Nephron (organoid): ENCODE data around the gene MYO1F.
A peak's percentile ranks its signal among the peaks of the same experiment; 100 is the strongest.

Experiments used
- H3K27ac Mint-ChIP-seq, 3 experiments: 2 replicates each; pipeline ENCODE4 v1.8.0; 2020; ENCODE audit warnings: mixed read lengths in 3 of 3, mild to moderate bottlenecking in 2 of 3, moderate library complexity in 1 of 3
- H3K27me3 Mint-ChIP-seq: 2 replicates; pipeline ENCODE4 v1.8.0; 2021; ENCODE audit warnings: low read depth, mild to moderate bottlenecking, moderate library complexity, mixed read lengths
- H3K36me3 Mint-ChIP-seq: 2 replicates; pipeline ENCODE4 v1.8.0; 2020; ENCODE audit warnings: low read depth, mixed read lengths
- H3K4me1 Mint-ChIP-seq: 2 replicates; pipeline ENCODE4 v1.8.0; 2020; ENCODE audit warnings: mixed read lengths
- H3K4me3 Mint-ChIP-seq, 3 experiments: 2 replicates each; pipeline ENCODE4 v1.8.0; 2020; ENCODE audit warnings: mild to moderate bottlenecking in 3 of 3, mixed read lengths in 3 of 3, moderate library complexity in 2 of 3
- H3K9me3 Mint-ChIP-seq: 2 replicates; pipeline ENCODE4 v1.8.0; 2020; ENCODE audit warnings: mixed read lengths
- TF ChIP-seq, protein P1 (sequence below), 3 experiments: fragments of 200-600 bp; sonication (generic); IDR thresholded peaks; one replicate each; pipeline ENCODE4 v1.5.0; 2021; ENCODE audit warnings: antibody characterized with exemption in 3 of 3; ENCODE audit not compliant: unreplicated experiment in 3 of 3

Gene MYO1F

DNA sequence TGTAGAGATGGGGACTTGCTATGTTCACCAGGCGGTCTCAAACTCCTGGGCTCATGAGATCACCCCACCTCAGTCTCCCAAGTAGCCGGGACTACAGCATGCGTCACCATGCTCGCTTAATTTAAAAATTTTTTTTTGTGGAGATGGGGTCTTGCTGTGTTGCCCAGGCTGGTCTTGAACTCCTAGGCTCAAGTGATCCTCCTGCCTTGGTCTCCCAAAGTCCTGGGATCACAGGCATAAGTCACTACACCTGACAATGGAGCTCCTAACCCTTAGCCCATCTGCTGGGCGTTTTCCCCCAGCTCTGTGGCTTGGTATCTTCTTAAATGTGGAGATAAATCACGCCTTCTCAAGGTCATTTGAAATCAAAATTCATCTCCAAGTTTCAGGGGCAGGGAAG lies 39.6 kb upstream of the MYO1F start:
- no peaks in the 10 kb centered on the region for H3K9me3 Mint-ChIP-seq
- no peak overlapping the region for H3K27ac Mint-ChIP-seq
- no peak overlapping the region for H3K4me3 Mint-ChIP-seq
- TF ChIP-seq, protein P1, sequence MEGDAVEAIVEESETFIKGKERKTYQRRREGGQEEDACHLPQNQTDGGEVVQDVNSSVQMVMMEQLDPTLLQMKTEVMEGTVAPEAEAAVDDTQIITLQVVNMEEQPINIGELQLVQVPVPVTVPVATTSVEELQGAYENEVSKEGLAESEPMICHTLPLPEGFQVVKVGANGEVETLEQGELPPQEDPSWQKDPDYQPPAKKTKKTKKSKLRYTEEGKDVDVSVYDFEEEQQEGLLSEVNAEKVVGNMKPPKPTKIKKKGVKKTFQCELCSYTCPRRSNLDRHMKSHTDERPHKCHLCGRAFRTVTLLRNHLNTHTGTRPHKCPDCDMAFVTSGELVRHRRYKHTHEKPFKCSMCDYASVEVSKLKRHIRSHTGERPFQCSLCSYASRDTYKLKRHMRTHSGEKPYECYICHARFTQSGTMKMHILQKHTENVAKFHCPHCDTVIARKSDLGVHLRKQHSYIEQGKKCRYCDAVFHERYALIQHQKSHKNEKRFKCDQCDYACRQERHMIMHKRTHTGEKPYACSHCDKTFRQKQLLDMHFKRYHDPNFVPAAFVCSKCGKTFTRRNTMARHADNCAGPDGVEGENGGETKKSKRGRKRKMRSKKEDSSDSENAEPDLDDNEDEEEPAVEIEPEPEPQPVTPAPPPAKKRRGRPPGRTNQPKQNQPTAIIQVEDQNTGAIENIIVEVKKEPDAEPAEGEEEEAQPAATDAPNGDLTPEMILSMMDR (IDR thresholded peaks at IDR 0.05; ENCODE audit: unreplicated experiment in 3 of 3) = no peak
- H3K4me1 Mint-ChIP-seq = peaks cover 16% of the 10 kb centered on the region
- no peaks in the 10 kb centered on the region for H3K36me3 Mint-ChIP-seq
- peaks cover 19% of the 10 kb centered on the region for H3K27me3 Mint-ChIP-seq

DNA sequence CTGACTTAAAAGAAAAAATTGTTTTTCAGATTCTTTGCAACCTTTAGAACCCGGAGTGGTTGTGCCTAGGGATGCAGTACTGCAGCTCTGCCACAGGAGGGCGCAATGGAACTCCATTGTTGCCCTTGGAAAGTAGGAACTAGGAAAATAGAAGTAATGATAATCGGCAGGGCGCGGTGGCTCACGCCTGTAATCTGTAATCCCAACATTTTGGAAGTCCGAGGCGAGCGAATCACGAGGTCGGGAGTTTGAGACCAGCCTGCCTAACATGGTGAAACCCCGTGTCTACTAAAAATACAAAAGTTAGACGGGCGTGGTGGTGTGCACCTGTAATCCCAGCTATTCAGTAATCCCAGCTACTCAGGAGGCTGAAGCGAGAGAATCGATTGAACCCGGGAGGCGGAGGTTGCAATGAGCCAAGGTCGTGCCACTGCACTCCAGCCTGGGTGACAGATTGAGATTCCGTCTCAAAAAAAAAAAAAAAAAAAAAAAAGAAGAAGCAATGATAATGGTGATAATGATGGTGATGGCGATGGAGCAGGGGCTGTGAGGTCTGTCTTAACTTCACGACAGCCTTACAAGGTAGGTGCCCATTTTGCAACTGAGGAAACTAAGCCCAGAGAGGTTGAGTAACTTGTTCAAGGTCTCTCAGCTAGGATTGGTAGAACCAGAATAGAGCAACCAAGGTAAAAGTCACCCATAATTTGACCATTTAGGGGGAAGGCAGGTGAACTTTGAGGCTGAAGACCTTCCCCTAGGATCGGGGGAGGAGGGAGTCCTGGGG lies 38.8 kb upstream of the MYO1F start:
- H3K27ac Mint-ChIP-seq = peak overlapping the region in 2 of 3 experiments; percentile 42 to 84

DNA sequence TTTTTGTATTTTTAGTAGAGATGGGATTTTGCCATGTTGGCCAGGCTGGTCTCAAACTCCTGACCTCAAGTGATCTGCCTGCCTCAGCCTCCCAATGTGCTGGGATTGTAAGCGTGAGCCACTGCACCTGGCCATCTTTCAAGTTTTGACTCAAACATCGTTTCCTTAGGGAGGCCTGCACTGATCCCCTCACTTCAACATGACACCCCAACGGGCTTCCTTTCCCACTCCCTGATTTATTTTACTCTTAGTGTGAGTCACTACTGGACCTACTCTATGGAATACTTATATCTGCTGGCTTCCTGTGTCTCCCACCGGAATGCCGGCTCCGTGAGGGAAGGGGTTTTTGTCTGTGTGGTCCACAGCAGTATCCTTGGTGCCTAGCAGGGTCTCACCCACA lies 37.8 kb upstream of the MYO1F start:
- H3K27ac Mint-ChIP-seq = peak overlapping the region; percentile 21 to 86 (median 84)
- TF ChIP-seq, protein P1 (IDR thresholded peaks at IDR 0.05; ENCODE audit: unreplicated experiment in 3 of 3) = no peak
- no peaks in the 10 kb centered on the region for H3K9me3 Mint-ChIP-seq
- peaks cover 19% of the 10 kb centered on the region for H3K4me1 Mint-ChIP-seq
- peak overlapping the region in 2 of 3 experiments; percentile 50 to 64 for H3K4me3 Mint-ChIP-seq
- H3K27me3 Mint-ChIP-seq = peaks cover 11% of the 10 kb centered on the region
- no peaks in the 10 kb centered on the region for H3K36me3 Mint-ChIP-seq

More for the DNA sequence above, 38.8 kb upstream of the MYO1F start:
- Mint-ChIP-seq H3K36me3 (no peaks in the 10 kb centered on the region), H3K4me3 (peak overlapping the region in 1 of 3 experiments; percentile 13), H3K9me3 (no peaks in the 10 kb centered on the region), H3K4me1 (peaks cover 16% of the 10 kb centered on the region), H3K27me3 (peaks cover 18% of the 10 kb centered on the region)
- TF ChIP-seq, protein P1 (IDR thresholded peaks at IDR 0.05; ENCODE audit: unreplicated experiment in 3 of 3) = peak; percentile 91 to 95 (median 92)

GRCh38 chr19:8614455-8614854 lies 37.2 kb upstream of the MYO1F start:
- Mint-ChIP-seq H3K4me1 (peaks cover 24% of the 10 kb centered on the region), H3K27ac (no peak overlapping the region), H3K4me3 (no peak overlapping the region), H3K36me3 (no peaks in the 10 kb centered on the region), H3K27me3 (peaks cover 8% of the 10 kb centered on the region), H3K9me3 (no peaks in the 10 kb centered on the region)
- TF ChIP-seq, protein P1 (IDR thresholded peaks at IDR 0.05; ENCODE audit: unreplicated experiment in 3 of 3) = no peak

- Mint-ChIP-seq H3K4me3 (peak overlapping the region; percentile 82 to 93 (median 92)), H3K9me3 (no peaks in the 10 kb centered on the region), H3K27ac (peak overlapping the region; percentile 78 to 99 (median 94)), H3K27me3 (peaks cover 8% of the 10 kb centered on the region), H3K36me3 (peaks cover 7% of the 10 kb centered on the region), H3K4me1 (peaks cover 36% of the 10 kb centered on the region)
- TF ChIP-seq, protein P1 (IDR thresholded peaks at IDR 0.05; ENCODE audit: unreplicated experiment in 3 of 3) = no peak
Observed at GRCh38 chr19:8612807-8613171, 35.5 kb upstream of the MYO1F start.
